DMS153 (cell line): ENCODE measurements around the gene KRT10.
"Not testable (repeated sequence)": the region's sequence is repeated elsewhere in the genome, so short reads cannot be mapped to it uniquely, and the experiment has no call there.

Experiments
- DNase-seq: peaks from one replicate; lab custom pipeline; 2025; lab: John Stamatoyannopoulos, UW

Gene KRT10

DNA sequence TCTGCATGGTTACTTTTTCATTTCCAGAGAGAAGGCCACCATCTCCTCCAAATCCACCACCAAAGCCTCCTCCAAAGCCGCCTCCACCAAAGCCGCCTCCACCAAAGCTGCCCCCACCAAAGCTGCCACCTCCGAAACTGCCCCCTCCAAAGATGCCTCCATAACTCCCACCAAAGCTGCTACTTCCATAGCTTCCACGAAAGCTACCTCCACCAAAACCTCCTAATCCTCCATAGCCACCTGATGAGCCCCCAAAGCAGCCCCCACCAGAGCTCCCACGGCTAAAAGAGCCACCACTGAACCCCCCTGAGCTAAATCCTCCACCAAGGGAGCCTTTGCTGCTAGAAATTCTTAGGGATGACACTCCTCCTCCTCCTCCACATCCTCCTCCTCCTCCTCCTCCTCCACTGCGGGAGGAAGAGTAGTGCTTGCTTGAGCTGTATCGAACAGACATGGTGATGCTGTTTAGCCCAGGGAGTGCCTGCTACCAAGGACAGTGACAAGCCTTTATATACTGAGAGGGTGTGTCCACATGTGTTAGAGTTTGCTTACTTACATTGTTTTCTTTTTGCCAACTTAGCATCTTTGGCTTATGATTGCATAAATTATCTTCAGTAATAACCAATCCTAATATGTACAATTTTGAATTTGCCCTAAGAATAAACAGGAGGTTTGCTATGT lies at the start of gene KRT10:
Gene KRT10 (minus strand): TSS at position 483 of the 681 bp plus-strand sequence. CDS start 29 bp downstream, at position 454.
- DNase-seq: no peak

DNA sequence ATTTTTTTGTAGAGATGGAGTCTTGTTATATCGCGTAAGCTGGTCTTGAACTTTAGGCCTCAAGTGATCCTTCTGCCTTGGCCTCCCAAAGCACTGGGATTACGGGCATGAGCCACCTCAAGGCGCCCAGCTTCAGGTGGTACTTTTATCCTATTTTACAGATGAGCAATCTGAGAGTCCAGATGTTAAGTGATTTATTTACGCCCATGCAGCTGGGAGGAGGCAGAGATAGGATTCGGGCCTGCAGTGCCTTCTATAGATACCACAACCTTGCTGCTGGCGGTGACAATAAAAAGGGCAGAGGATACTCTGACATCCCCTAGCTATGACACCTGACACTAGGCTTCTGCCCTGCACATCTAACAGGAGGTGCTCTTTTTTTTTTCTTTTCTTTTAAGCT lies 48.9 kb upstream of the KRT10 start:
- DNase-seq: no peak

DNA sequence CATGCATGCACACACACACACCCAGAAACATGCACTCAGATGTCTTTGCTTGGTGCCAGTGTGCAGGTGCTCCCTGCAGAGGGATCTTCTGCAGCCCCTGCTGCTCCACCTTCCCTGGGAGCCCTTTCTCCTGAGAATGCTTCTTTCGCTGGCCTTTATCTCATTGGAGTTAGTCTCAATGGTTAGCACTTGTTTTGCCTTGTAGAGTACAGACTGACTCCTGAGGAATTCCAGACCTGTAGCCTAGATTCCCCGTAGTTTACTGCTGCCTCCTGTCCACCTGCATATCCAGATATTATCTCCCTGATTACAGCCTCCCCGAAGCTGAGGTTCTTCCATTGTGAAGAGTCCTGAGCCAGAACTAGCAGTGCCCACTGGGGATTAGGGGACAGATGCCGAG lies 47.7 kb upstream of the KRT10 start:
- no peak for DNase-seq

DNA sequence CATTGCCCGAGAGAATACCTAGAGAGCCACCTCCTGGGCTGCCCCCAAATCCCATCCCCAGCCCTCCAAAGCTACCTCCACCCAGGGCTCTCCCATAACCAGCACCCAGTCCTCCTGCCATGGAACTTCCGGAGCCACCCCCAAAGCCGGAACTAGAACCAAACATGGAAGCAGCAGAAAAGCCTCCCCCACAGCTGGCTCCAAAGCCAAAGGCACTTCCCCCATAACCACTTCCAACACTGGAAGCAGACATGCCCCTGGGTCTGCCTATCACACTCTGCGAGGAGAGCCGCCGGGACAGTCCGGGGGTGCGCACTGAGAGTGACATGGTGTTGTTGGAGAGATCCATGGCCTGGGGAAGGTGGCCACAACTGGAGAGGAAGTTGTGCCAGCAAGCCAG lies 44.4 kb upstream of the KRT10 start, which contains the start of gene KRT12:
Gene KRT12 (minus strand): TSS at position 386 of the 400 bp plus-strand sequence. CDS start 37 bp downstream, at position 349.
- DNase-seq: no peak

DNA sequence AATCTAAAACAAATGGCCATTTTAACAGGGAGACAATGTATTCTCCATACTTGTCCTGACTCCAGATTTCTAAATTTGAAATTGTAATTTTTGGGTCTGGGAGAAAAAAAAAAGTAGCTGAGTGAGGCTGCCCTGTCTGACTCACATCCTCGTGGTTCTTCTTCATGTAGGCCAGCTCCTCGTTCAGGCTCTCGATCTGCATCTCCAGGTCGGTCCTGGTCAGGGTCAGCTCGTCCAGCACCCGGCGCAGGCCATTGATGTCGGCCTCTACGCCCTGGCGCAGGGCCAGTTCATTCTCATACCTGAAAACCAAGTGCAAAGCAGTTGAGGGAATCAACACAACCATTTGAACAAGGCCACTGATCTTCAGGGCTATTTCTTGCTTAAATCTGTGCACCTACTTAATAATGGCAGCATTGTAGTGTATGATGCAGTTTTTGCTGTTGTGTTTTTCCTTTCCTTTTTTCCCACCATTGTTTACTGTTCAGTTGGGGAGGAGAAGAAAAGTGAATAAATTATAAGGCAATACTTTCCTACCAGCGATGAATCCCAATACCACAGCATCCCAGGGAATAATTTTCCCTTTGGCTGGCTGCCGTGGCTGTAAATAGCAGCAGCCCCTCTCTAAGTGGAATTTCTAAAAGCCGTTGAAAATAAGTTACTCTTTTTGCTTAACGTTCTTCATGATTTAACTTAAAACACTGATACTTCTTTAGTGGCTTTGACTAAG lies 42.4 kb upstream of the KRT10 start:
- DNase-seq: no peak

DNA sequence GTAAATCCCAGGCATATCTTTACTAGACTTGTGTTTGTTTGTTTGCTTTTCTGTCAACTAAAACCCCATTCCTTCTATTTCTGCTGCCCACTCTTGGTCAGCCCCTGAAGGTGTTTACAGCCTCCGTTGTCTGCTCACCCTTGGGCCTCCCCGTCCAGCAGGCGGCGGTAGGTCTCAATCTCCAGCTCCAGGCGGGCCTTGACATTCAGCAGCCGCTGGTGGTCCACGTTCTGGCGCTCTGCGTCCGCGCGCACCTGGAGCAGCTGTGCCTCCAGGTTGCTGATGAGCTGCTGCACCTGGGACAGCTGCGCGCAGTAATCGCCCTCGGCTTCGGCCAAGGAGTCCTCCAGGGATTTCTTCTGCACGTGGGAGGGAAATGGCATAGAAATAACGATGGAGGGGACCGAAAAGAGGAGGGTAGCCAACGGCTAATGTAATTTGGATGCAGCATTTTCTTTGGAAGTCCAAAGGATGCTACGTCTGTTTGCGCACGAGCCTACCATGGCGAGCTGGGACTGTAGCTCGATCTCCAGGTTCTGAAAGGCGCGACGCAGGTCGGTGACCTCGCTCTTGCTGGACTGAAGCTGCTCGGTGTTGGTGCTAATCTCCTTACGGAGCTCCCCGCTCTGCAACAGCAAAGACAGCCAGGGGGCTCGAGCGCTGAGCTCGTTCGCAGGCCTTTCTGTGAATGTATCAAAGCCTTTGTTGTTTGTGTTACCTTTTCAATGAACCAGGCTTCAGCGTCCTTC lies 40.7 kb upstream of the KRT10 start:
- DNase-seq: no peak

DNA sequence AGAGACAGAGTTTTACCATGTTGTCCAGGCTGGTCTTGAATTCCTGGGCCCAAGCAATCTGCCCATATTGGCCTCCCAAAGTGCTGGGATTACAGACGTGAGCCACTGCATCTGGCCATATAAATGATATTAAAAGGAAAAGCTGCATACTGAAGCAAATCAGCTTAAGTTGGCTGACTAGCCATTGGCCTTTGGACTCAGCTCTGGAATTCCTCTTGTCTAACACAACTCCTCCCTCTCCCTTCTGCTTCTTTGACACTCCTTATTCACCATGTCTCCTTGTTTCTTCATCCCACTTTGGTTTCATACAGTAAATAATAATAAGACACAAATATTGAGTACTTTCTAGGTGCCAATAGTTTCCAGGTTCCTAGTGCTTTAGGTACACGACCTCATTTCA lies 37.1 kb upstream of the KRT10 start:
- no peak for DNase-seq

DNA sequence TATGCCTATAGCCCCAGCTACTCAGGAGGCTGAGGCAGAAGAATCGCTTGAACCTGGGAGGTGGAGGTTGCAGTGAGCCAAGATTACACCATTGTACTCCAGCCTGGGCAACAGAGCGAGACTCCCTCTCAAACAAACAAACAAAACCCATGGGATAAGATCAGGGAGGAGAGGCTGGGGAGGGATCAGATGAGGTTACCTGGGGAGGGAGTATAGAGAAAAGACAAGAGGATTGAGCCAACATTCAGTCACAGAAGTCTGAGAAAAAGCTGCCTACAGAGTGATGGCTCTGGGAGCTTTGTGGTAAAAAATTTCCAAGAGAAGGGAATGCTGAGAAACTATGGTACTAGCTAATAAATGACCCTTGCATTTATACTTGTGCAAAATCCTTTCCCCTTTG lies 36.3 kb upstream of the KRT10 start:
- DNase-seq: not testable (repeated sequence)

DNA sequence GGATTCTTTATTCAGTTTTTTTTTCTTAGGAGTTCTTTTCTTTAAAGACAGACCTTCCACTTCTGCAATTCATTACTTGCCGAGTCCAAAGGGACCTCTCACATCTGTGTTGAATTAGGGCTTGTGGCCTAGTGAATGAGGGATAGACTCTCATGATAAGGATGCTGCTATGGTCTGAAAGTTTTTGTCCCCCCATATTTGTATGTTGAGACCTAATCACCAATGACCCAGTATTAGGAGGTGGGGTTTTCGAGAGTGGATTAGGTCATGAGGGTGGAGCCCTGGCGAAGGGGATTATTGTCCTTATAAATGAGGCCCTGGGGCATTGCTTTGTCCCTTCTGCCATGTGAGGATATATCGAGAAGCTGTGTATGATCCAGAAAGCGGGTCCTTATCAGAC lies 35.1 kb upstream of the KRT10 start:
- DNase-seq: no peak

DNA sequence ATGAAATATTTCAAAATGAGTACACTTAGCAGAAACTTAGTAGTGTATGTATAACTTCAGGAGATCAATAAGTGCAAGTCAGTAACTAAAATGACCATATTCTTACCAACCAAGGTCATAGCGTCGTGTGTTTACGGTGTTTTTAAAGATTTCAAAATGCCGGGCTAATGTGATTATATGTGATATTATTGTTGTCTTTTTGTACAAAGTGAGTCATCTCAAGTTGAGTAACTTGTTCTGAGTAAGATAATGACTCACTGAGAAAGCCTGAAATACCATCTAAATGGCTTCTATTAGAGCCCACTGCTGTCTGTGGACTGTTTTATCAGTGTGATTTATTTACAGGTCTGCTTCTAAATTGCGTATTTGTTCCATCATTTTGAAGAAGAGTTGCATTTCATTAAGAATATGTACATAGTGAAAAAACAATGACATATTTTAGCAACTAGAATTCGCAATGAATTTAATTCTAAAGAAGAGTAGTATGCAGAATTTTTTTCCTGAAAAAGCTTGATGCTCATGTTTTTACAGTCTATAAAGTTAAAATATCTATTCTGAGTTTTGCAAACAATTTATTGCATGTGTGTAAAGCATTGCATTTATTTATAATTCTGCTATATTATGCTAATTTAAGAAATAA lies 31.9 kb upstream of the KRT10 start:
- no peak for DNase-seq

DNA sequence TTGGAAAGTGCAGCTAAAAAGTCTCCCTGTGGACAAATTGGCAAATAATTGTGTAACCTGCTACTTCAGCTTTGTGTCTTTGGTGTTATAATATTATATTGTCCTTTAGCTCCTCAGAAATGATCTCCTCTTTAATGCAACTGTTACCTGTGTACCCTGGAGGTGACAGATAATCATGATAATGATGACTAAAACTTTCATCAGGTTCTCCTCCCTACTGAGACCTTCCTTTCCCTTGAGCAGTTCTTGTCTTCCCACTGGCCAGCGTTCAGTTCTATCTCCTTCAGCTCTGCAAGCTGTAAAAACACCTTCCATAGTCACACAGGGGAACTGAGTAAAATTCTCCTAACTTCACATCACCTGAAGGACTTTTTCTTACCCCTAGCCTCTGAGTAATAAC lies 29.9 kb upstream of the KRT10 start:
- no peak for DNase-seq

DNA sequence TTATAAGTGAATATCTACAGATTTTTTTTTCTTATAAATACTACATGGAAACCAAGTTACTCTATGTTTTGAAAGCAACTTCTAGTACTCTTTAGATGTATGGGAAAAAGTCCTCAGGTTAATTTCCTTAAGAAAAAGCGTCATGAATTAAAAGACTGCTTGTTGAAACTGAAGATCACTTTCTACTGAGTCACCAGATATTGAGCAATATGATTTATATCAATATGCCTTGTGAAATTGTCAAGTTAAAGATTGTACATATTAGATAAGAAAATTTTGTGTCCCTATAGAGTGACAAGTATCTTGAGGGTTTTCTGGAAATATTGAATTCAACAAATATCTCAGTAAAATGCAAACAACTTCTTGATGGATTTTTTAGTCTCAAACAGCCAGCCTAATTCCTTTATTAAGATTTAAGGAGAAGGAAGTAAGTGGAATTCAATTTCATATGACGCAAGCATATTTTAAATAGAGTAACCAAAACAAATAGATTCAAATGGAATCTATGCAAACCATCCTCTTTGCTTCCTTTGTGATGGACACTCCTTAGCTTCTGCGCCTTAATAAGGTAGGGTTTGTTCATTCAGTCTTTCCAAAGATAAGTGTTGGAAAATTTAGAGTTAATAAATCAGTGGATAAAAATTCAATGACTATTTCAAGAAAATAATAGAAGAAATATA lies 28.0 kb upstream of the KRT10 start:
- DNase-seq: no peak

DNA sequence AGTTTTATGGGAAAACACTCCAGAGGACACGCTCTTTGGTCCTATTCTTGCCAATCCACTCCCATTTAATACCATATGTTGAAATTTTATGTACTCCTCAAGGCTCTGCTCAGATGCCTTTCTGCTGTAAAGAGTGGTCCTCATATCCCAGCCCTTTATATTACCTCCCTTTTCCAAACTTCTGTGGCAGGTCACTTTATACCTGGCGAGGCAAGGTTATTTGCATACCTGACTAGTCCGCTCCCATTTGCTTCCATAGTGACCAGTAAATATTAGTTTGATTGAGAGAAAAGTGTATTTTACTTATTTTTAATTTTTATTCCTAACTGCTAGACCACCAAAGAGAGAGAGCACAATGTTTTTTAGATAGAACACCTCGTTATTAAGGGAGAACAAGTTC lies 27.3 kb upstream of the KRT10 start:
- DNase-seq: no peak

DNA sequence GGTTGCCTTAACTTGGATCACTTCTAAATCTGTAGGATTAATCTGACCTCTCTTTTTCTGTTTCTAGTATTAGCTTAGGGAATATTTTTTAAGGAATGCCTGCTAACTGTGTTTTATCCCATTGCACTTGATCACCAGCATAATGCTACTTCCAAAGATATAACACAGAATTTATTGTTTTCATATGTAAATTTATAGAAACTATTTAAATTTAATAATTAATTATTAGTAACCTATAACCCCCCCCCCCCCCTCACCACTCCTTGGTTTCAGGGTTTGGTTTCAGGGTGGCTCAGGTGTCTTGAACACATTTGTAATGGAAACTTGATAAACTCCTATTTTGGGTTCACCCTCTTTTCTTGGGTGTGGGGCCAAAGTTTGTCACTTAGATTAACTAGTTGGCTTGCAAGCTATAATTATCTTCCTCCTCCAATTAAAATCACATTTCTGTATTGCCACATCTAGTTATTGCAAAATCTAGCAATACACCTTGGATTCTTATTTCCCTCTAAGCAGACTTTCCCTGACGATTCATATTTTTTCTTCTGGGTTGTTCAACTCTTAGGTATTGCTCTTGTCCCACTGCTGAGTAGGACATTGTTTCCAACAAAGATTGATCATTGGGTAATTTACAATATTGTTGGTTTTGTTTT lies 26.3 kb upstream of the KRT10 start:
- no peak for DNase-seq

DNA sequence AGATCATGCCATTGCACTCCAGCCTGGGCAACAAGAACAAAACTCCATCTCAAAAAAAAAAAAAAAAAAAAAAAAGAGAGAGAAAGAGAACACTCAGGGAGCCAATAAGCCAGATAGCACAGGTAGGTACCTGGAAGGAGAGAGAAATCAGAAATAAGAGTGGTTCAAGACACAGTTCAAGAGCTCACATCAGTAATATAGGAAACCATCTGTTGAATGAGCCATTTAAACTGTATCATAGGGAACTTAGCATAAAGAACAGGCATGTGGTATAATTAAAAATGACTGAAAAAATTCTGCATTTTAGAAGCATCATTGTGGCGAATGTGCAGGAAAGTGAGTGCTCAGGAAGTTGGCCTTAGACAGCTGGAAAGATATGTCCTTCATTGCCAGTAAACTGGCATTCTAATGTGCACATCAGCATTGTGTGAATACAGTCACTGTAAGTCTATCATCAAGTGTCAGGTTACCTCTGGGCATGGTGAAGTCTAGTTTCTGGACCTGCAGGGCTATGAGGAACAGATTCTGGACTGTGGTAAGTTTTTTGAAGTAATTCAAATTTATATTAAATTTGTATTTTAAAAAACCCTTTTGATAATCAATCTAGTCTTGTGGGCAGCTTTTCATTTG lies 24.2 kb upstream of the KRT10 start:
- peak; percentile 6 for DNase-seq

DNA sequence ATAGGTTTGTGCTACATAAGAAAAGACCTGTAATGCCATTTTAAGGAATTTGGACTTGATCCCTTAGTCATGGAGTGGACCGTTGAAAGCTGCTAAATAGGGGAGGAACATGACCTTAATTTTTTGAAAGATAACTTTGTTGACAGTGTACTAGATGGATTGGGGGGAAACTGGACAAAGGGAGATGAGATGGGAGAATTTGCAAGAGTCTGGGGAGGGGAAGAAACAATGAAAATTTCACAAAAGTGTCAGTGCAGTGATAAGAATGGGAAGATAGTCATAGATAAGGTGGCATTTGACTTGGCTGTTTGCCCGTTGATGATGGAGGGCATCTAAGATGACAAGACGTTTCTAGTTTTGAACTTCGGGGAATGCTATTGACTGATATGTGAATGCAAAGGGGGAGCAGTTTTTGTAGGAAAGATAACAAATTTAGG lies 22.3 kb upstream of the KRT10 start:
- no peak for DNase-seq

DNA sequence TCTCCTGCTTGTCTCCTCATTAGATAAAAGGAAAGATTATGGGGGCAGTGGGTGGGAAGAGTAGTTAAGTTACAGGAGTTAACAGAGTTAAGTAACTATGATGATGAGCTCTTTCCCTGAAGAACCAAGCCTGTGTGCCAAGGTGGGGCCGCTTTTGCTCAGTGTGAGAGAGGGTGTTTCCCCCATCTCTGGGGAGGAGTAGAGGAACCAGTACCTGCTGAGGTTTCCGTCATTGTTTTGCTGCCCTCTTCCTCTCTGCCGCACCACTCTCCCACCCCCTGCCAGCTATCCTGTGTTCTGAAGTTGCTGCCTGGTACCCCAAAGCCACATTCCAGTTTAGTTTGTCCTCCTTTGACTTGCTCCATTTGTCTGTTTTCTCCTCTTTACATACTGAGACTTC lies 20.8 kb upstream of the KRT10 start:
- no peak for DNase-seq

DNA sequence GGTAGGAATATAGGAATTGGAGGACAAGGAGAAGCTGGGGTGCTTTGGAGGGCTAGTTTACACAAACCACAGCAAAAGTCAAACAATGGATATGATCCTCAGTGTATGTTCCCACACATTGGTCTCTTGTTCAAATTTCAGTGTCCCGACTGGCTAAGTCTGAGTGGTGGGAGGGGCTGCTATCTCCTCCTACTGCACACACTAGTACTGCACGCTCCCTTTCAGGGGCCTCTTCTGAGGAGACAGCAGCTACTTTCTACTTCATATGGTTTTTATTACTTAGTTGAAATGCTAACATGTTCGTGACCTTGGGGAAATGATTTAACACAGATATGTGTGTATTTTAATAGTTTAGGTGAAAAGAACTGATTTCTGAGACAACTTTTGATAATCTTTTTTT lies 18.8 kb upstream of the KRT10 start:
- no peak for DNase-seq

DNA sequence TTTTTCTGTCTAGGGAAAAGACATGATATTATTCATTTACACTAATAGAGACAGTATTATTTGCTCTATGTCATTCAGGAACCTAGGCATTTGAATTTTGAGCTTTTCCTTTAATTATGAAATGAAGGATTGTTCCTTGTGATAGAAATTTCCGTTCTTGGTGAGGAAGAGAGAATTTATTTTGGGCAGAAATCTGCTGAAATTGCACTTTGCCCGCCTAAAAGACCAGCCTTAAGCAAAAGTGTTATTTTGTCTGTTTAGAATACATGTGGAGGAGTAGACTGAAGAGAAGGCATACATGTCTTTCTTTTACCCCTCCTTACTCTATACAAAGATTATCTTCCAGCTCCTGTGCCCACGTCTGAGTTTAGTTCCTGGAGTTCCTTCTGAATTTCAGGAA lies 16.8 kb upstream of the KRT10 start:
- no peak for DNase-seq

DNA sequence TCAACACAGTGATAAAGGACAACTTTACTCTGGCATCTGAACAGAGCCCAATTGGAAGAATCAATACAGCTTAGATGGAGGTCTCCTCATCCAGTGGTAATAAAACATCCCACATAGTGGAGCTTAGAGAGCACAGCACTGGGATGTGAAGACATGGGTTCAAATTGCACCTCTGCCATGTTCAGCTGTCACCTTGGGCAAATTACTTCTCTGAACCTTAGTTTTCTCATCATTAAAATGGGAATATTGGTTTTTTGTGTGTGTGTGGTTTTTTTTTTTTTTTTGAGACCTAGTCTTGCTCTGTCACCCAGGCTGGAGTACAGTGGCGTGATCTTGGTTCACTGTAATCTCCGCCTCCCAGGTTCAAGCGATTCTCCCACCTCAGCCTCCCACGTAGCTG lies 13.6 kb upstream of the KRT10 start:
- no peak for DNase-seq

DNA sequence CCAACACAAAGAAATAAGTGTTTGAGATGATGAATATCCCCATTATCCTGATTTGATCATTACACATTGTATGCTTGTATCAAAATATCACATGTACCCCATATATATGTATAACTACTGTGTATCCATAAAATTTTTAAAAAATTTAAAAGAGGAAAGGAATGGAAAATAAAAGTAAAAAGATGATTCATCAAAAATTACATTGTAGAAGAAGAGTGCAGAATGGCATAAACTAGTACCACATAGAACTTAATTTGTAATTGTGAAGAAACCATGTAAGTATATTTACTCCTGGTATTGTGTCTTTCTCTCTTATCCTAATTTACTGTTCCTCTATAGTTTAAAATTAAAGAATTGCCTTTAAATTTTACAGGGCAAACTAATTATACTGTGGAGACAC lies 11.5 kb upstream of the KRT10 start:
- DNase-seq: no peak
